Measurements from ENCODE around the gene LITAFD.

LITAFD gene

GRCh38 chr16:8855051-8855786, 26.9 kb upstream of the LITAFD start:
- TF ChIP-seq REST (IDR thresholded peaks at IDR 0.05; ENCODE audit: low read depth): no peak
- no peak for TF ChIP-seq TAF1 (IDR thresholded peaks at IDR 0.05; ENCODE audit: low read depth)
- no peak for TF ChIP-seq CREB1 (IDR thresholded peaks at IDR 0.05; ENCODE audit: low read depth)
- no peak for TF ChIP-seq CEBPB (IDR thresholded peaks at IDR 0.05)
- TF ChIP-seq TEAD4 (IDR thresholded peaks at IDR 0.05): no peak
- TF ChIP-seq RAD21 (IDR thresholded peaks at IDR 0.05; ENCODE audit: low read depth): no peak
- no peak for TF ChIP-seq ZBTB7A (IDR thresholded peaks at IDR 0.05; ENCODE audit: low read depth)
- TF ChIP-seq TCF12 (IDR thresholded peaks at IDR 0.05; ENCODE audit: low read depth): no peak
- TF ChIP-seq FOXM1 (IDR thresholded peaks at IDR 0.05; ENCODE audit: borderline replicate concordance, low read depth): no peak
- TF ChIP-seq EGR1 (IDR thresholded peaks at IDR 0.05): no peak
- TF ChIP-seq NFIC (IDR thresholded peaks at IDR 0.05): no peak
- no peak for TF ChIP-seq YY1 (IDR thresholded peaks at IDR 0.05; ENCODE audit: low read depth)
- TF ChIP-seq, protein P1, sequence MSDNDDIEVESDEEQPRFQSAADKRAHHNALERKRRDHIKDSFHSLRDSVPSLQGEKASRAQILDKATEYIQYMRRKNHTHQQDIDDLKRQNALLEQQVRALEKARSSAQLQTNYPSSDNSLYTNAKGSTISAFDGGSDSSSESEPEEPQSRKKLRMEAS (IDR thresholded peaks at IDR 0.05): no peak

DNA sequence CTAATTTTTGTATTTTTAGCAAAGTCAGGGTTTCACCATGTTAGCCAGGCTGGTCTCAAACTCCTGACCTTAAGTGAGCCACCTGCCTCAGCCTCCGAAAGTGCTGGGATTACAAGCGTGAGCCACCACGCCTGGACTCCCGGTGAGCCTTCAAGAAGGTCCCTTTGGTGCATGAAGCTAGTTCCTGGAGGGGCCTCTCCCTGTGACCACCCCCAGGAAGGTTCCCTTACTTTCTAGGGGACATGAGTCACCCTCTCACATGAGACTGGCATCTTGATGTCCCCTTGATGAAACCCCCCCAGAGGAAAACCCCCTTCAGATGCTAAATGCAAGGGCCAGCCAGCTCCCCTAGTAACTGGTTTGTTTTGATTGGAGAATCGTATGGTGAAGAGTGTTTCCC, 26.2 kb upstream of the LITAFD start:
- TF ChIP-seq, protein P2, sequence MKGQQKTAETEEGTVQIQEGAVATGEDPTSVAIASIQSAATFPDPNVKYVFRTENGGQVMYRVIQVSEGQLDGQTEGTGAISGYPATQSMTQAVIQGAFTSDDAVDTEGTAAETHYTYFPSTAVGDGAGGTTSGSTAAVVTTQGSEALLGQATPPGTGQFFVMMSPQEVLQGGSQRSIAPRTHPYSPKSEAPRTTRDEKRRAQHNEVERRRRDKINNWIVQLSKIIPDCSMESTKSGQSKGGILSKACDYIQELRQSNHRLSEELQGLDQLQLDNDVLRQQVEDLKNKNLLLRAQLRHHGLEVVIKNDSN (IDR thresholded peaks at IDR 0.05): no peak
- TF ChIP-seq RAD21 (IDR thresholded peaks at IDR 0.05; ENCODE audit: low read depth): no peak
- no peak for TF ChIP-seq NFIC (IDR thresholded peaks at IDR 0.05)
- no peak for TF ChIP-seq EGR1 (IDR thresholded peaks at IDR 0.05)
- TF ChIP-seq CREB1 (IDR thresholded peaks at IDR 0.05; ENCODE audit: low read depth): no peak

DNA sequence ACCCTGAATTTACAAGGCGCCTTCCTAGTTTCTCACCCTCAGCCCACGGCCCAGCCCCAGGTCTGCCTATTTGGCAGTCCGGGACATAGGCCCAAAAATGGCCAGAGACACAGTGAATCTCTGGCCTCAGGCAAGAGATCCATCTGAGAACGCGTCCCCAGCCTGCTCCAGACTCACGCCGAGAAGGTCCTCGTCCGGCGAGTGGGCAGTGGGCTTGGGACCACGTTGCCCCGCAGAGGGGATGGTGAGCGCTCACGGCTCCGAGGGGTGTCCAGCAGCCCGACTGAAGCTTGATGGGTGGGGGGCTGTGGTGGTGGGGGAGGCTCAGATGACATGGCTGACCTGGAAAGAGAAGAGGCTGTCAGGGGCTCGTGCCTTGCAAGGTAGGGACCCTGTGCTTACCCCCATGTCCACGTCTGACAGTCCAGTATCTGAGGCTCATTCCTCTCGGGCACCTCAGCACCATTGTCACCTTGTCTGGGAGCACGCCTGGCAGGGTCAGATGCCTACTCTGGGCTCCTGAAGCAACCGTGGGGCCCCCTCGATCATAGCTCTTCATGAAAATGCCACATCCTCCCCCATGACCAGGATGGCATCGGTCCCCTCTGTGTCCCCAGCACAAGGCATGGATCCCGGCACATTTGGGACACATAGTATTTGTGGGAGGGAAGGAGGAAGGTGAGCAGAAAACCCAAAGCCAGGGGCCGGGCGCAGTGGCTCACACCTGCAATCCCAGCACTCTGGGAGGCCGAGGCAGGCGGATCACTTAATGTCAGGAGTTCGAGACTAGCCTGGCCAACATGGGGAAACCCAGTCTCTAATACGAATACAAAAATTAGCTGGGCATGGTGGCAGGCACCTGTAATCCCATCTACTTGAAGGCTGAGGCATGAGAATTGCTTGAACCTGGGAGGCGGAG, 22.9 kb upstream of the LITAFD start:
- TF ChIP-seq TCF12 (IDR thresholded peaks at IDR 0.05; ENCODE audit: low read depth) (no peak), REST (IDR thresholded peaks at IDR 0.05; ENCODE audit: low read depth) (no peak), EP300 (IDR thresholded peaks at IDR 0.05; ENCODE audit: borderline replicate concordance) (no peak), CREB1 (IDR thresholded peaks at IDR 0.05; ENCODE audit: low read depth) (no peak), RAD21 (IDR thresholded peaks at IDR 0.05; ENCODE audit: low read depth) (no peak), YY1 (IDR thresholded peaks at IDR 0.05; ENCODE audit: low read depth) (no peak), ZBTB7A (IDR thresholded peaks at IDR 0.05; ENCODE audit: low read depth) (no peak), EGR1 (IDR thresholded peaks at IDR 0.05) (no peak), TEAD4 (IDR thresholded peaks at IDR 0.05) (no peak), FOXM1 (IDR thresholded peaks at IDR 0.05; ENCODE audit: borderline replicate concordance, low read depth) (no peak), NFIC (IDR thresholded peaks at IDR 0.05) (no peak), CEBPB (IDR thresholded peaks at IDR 0.05) (no peak), TAF1 (IDR thresholded peaks at IDR 0.05; ENCODE audit: low read depth) (no peak)
- TF ChIP-seq, protein P2 (IDR thresholded peaks at IDR 0.05): no peak
- TF ChIP-seq, protein P1 (IDR thresholded peaks at IDR 0.05): no peak

- TF ChIP-seq YY1 (IDR thresholded peaks at IDR 0.05; ENCODE audit: low read depth) (no peak), TEAD4 (IDR thresholded peaks at IDR 0.05) (no peak), REST (IDR thresholded peaks at IDR 0.05; ENCODE audit: low read depth) (no peak), FOXM1 (IDR thresholded peaks at IDR 0.05; ENCODE audit: borderline replicate concordance, low read depth) (no peak), CREB1 (IDR thresholded peaks at IDR 0.05; ENCODE audit: low read depth) (no peak), EGR1 (IDR thresholded peaks at IDR 0.05) (no peak), TAF1 (IDR thresholded peaks at IDR 0.05; ENCODE audit: low read depth) (no peak), ZBTB7A (IDR thresholded peaks at IDR 0.05; ENCODE audit: low read depth) (no peak), NFIC (IDR thresholded peaks at IDR 0.05) (no peak), TCF12 (IDR thresholded peaks at IDR 0.05; ENCODE audit: low read depth) (no peak), RAD21 (IDR thresholded peaks at IDR 0.05; ENCODE audit: low read depth) (no peak), EP300 (IDR thresholded peaks at IDR 0.05; ENCODE audit: borderline replicate concordance) (no peak), CEBPB (IDR thresholded peaks at IDR 0.05) (no peak)
- TF ChIP-seq, protein P1 (IDR thresholded peaks at IDR 0.05): no peak
- TF ChIP-seq, protein P2 (IDR thresholded peaks at IDR 0.05): no peak
Measured at GRCh38 chr16:8859913-8860881, 22.0 kb upstream of the LITAFD start.

All from Ishikawa (cell line).